Endometrial microvascular endothelial cells (primary cell): ENCODE measurements around the gene NPW. TPM values are rescaled to one million over a fixed set of nuclear protein-coding genes. Genes with fewer than 3 reads are reported as not detected.

ENCODE experiments used
- in situ Hi-C: cut with HindIII; loops from 2 replicates; pipeline ENCODE4 v1.10.0; 2017; ENCODE audit warnings: low sequenced_read_pairs, low pct_unique_long_range_greater_than_20kb; ENCODE audit errors: inconsistent ontology term
- total RNA-seq: library from RNA; depleted of rRNA; stranded (reverse); fragments of >200 nt; gene quantifications from one replicate; pipeline ENCODE4 v1.2.3, GENCODE V29; 2015; ENCODE audit errors: inconsistent ontology term

NPW gene
- total RNA-seq, 1 donor from 2014 or later, result not detected

DNA sequence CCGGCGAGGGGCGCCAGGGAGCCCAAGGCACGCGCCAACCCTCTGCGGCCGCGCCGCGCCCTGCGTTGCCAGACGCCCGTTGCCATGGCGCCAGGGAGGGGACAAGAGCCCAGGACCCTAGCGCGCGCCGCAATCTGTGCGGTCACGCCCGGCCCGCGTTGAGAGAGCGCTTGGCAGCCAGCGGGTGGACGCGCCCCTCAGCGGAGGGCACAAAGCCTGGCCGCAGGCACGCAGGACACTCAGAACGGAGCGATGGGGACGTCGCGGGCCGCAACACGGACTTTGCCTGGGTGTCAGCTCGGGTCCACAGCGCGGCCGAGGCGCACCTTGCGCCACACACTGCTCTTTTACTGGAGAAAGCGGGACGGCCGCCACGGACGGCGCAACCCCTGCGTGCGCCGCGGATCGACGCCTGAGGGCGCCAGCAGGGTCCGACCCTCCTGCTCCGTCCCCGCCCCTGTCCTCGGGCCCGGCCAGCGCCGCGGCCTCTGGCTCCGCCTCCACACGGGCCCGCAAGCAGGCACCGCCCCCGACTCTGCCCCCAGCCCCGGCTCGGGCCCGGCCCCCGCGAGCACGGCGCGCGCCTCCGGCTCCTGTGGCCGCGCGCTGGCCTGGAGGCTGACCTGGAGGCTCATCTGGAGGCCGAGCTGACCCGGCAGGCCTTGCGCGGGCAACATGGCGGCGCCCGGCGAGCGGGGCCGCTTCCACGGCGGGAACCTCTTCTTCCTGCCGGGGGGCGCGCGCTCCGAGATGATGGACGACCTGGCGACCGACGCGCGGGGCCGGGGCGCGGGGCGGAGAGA lies 35.8 kb upstream of the NPW start, which contains the start of gene GFER:
Gene GFER, plus strand, starts transcription at position 650 of the 803 bp plus-strand sequence. Its CDS starts 26 bp downstream, at position 676.
- in situ Hi-C loops, result no loop called here

DNA sequence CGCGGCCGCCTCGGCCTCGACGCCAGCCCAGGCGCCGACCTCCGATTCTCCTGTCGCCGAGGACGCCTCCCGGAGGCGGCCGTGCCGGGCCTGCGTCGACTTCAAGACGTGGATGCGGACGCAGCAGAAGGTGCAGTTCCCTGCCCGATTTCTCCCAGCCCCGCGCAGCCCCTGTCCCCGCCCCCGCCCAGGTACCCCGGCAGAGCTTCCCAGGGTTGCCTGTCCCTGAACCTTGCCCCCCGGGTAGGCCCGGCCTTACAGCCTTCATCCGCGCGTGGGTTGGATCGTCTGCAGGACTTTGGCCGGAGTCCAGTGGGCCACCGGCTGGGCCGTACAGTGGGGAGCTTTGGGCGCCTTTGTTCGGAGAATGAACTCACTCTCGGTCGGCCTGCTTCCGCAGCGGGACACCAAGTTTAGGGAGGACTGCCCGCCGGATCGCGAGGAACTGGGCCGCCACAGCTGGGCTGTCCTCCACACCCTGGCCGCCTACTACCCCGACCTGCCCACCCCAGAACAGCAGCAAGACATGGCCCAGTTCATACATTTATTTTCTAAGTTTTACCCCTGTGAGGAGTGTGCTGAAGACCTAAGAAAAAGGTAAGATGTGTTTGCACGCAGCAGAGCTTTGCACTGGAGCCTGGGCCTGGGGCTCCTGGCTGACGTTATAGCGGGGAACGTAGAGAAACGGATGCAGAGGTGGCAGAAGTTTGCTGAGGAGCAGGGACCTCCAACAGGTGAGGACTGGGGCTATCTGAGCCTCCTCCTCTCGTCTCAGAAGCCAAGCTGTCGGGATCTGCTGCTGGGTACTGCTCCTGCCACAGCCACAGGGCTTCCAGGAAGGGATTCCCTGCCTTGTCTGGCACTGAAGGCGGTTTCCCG lies 35.0 kb upstream of the NPW start:
- in situ Hi-C loops, result no loop called here

DNA sequence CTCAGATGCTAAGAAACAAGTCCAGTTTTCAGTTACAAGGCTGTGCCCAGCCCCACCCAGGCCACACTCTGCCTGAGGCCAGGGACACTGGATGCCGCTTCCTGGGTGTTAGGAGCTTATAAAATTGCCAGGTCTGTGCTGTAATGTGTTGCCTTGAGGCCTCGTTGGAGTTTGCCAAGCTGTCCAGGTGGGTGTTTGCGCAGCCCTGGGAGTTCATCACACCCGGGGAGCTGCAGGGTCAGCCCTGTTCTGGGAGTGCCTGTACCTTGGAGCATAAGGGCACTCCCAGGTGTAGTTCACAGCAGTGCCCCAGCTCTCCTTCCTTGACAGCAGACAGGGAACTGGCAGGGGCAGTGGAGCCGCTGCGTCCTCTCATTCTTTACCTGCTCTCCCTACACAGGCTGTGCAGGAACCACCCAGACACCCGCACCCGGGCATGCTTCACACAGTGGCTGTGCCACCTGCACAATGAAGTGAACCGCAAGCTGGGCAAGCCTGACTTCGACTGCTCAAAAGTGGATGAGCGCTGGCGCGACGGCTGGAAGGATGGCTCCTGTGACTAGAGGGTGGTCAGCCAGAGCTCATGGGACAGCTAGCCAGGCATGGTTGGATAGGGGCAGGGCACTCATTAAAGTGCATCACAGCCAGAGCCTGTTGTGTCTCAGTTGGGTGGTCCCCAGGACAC lies 34.0 kb upstream of the NPW start:
- in situ Hi-C loops, result no loop called here

DNA sequence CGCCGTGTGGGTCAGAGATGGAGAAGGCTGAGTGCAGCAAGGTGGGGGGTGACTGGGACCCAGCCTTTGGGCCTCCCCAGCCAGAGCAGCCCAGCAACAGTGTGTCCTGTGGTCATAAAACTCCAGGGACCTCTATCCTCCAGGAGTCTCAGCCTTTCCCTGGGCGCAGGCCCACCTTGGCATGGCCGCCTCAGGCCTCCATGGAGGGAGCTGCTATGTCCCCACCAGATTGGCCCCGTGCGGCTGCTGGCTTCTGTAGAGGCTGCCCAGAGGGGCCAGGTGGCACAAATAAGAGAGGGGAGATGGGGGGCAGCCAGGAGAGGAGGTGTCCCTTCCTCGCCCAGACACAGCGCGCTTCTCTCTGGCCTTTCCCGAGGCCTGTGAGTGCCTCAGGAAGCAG lies 32.4 kb upstream of the NPW start:
- in situ Hi-C loops, result no loop called here

DNA sequence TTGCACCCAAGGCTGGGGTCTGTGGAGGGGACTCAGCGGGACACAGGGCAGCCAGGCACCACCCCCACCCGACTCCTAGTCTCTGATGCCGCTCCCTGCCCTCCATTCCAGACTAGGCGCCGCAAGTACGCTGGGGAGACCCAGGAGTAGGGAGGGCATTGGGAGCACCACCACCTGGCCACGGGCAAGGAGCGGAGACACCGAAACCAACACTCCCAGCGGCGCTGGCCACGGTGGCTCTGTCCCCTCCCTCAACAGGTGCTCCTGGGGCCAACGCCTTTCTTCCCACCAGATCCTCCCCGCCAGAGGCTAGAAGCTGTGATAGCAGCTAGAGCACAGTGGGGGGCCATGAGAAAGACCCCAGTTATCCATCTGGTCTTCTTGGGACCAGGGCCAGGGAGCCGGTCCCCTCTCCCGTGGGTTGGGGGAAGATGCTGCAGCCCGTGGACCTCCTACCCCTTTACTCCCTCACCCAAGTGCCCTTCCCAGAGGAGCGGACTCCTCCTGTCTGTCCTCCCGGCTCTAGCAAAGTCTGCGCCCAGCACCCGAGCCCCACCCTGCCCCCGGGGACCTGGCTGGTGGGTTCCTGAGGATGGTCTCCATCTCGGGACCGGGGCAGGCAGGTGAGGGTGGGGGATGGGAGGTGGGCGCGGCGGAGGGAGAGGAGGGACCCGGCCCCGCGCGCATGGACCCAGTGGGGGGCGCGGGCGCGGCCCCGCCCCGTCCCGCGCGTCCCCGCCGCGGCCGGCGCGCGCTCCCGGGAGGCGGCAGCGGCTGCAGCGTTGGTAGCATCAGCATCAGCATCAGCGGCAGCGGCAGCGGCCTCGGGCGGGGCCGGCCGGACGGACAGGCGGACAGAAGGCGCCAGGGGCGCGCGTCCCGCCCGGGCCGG lies 30.1 kb upstream of the NPW start, which contains the start of gene SYNGR3:
Gene SYNGR3, plus strand, starts transcription at position 762 of the 892 bp plus-strand sequence. CDS start 133 bp downstream, outside the sequence.
- in situ Hi-C loops, result no loop called here

DNA sequence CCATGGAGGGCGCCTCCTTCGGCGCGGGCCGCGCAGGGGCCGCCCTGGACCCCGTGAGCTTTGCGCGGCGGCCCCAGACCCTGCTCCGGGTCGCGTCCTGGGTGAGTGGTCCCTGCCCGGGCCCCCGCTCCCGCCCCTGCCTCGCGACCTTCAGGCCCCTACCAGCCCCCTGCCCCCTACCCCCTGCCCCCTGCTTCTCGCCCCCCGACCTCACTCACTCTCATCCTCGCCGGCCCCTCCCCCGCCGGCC lies 29.6 kb upstream of the NPW start:
- in situ Hi-C loops, result no loop called here

DNA sequence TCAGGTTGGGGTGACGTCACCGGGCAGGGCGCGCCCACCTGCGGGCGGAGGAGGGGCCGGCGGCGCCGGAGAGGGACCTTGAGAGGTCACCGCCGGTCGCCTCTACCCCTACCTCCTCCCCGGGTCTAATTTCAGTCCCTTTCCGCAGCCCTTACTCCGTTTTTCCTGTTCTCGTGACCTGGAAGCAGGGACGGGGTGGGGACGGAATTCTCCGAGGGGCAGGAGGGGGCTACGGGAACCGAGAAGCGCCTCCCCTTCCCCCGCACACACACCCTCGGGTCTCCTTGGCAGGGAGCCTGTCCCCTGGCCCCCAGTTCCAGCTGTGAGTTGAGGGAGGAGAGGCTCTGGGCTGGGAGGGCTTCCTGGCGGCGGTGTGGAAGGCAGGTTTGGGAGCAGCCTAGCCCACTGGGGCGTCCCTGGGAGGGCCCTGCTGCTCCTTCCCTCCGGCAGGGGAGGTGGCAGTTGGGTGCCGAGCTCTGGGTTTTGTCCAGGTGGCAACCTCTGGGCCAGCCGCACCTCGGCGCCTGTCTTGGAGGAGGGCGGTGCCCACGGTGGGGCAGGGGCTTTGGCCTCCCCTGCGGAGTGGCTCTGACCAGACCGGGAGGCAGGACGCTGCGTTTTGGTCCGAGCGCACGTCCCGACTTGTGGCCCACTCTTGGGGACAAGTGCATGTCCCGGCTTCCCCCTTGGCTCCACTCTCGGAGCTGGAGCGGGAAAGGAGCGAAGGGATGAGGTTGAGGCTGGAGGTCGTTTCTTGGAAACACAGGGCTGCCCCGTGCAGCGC lies 29.0 kb upstream of the NPW start:
- in situ Hi-C loops, result no loop called here

DNA sequence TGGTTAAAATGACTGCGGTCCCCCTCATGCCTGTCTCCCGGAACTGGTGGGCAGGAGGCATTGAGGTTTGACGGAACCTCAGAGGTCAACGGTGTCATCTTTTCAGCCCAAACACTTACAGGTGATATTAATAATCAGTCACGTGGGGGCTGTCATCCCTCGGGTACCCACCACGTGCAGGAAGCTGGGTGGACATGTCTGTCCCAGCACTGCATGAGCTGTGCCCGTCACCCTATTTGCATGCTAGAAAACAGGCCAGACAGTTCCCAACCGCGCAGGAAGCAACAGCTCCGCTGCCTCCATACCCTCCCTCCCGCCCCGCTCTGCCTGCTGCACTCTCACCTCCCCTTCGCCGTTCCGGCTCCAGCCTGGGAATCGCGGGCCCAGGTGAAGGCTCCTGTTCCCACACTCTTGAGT lies 28.4 kb upstream of the NPW start:
- in situ Hi-C loops, result no loop called here

DNA sequence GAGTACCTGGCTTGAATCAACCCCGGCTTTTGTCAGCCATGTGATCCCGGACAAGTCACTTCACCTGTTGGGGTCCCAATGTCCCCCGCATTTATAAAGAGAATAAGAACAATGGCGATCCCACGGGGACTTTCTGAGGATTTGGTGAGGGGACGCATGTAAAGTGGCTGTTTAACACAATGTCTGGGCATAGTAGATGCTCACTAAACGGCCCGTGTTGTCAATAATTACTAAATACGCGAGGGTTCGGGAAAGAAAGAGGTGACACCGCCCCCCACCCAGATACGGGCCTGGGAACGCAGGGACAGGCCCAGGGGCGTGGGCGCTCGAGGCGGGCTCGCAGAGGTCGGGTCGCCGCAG lies 28.0 kb upstream of the NPW start:
- in situ Hi-C loops, result no loop called here

DNA sequence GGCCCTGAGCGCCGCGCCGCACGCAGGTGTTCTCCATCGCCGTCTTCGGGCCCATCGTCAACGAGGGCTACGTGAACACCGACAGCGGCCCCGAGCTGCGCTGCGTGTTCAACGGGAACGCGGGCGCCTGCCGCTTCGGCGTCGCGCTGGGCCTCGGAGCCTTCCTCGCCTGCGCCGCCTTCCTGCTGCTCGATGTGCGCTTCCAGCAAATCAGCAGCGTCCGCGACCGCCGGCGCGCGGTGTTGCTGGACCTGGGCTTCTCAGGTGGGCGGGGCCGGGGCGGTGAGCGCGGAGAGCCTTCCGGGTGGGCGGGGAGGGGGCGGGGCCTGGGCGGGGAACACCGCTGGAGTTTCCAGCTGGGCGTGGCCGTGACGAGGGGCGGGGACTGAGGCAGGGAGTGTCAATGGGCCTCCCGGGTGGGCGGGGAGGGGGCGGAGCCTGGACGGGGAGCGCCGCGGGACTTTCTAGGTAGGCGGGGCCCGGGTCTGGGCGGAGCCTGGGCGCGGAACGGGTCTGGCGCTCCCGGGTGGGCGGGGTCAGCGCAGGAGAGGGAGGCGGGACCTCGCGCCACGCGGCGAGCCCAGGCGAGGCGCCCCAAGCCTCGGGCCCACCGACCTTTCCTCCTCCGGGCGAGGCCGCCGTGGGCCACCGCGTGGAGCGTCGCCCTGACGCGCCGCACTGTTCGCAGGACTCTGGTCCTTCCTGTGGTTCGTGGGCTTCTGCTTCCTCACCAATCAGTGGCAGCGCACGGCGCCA lies 27.5 kb upstream of the NPW start:
- in situ Hi-C loops, result no loop called here

DNA sequence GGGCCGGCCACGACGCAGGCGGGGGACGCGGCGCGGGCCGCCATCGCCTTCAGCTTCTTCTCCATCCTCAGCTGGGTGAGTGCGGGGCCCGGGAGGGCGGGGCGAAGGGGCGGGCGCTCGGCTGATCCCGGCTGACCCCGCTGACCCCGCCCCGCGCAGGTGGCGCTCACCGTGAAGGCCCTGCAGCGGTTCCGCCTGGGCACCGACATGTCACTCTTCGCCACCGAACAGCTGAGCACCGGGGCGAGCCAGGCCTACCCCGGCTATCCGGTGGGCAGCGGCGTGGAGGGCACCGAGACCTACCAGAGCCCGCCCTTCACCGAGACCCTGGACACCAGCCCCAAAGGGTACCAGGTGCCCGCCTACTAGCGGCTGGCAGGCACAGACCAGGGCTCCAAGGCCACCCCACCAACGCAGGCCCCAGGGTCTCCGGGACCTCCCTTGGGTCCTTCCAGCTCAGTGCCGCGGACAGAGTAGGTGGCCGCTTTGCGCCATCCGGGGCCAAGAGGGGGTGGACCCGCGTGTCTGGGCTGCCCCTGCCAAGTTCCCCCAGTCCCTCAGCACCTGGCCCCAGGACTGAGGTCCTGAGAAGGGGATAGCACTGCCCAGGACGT lies 26.8 kb upstream of the NPW start:
- in situ Hi-C loops, result no loop called here

DNA sequence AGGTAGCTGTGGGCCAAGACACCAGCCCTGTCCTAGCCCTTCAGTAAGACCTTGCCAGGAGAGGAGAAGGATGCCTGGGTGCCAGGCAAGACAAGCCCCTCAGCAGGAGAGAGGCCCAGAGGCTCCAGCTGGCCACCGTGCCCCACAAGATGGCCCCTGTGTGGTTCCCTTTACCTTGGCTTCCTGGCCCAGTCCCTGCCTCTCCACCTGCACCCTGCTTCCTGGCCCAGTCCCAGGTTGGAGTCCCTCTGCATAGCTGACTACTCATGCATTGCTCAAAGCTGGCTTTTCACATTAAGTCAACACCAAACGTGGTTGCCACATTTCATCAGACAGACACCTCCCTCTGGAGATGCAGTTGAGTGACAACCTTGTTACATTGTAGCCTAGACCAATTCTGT lies 25.9 kb upstream of the NPW start:
- in situ Hi-C loops, result no loop called here

DNA sequence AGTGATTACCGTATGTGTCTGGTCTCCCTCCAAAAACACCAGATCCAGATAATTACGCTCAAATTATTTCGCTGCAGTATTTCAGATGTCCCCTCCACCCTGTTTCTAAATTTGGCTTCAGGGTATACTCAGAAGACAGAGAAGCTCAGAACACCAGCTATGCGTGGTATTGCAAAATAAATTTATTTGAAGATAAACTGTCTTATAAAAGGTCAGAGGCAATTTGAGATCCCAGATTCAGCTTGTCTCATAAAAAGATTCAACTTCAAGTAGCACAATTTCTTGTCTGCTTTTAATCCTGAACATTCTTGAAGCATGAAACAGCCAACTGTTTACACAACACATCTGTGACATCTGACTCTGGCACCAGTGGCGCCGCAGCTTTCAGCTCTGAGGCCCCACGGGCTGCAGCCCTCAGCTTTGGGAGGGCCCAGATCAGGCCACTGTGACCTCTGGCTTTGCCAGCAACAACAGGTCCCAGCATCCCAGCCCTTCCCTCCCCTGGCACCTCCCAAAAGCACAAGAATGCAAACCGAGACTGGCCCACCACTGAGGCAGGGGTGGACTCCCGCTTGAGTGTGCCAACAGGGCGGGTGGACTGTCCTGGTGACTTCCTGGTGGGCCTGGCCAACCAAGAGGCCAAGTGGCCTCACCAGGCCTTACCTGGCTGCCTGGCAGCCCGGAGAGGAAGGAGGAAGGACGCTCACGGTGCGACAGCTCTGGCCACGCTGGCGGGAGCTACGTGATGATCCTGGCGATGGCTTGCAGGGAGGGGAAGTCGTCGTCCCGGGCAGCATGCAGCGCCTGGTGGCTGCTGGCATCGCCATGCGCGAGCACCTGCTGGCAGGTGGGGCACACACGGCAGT lies 21.9 kb upstream of the NPW start:
- in situ Hi-C loops, result no loop called here

DNA sequence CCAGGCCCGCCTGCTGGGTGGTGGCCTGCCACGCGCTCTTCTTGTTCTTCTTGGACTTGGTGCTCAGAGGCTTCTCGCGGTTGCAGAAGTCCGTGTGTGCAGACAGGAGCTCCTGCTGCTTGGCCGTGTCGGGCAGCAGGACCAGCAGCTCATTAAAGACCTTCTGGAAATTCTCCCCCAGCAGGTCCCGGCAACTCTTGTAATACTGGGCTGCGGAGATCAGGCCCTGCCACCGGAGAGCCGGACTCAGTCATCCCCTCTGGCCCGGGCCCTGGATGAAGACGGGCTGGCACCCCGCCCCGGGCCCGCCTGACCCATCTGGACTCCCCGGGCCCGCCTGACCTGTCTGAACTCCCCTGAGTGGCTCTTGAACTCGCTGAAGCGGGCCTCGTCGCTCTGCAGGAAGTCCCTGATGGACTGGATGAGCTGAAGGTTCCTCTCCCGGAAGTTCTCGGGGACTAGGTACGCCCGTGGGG lies 21.2 kb upstream of the NPW start:
- in situ Hi-C loops, result no loop called here

DNA sequence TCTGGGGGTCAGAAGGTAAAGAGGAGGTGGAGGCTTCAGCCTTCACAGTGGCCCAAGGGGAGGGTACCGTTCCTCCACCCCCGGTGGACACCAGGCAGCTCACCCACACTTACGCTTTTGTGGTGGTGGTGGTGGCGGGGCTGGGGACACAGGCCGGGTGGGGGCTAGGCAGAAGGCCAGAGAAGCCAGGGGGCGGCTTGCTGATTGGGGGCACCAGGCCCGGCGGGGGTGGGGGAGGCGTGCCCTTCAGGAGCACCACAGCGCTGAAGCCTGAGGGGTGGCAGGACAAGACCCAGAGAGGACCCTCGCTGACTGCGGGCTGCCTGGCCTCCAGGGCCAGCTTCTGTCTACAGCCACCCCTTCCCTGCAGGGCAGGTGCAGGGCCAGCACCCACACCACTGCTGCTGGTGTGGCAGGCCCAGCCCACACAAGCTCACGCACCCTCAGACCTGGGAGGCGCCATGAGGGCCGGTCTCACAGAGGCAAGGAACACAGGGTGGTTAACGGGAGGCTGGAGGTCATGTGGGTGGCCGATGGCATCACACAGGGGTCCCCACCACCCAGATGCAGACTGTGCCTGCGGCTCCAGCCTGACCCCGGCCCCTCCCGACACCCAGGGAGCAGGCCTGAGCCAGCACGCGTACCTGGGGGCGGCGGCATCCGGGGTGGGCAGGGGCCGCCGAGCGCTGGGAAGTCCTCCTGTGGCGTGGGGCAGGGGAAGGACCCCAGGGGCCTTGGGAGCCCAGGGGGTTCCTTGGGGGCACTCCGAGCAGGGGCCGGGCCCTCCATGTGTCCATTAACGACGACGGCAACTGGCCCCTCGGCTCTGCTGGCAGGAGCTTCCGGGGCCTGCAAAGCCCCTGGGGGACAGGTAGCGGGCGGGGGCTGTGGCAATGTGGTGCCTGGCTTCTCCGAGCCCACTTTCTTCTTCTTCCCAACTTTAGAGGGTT lies 20.5 kb upstream of the NPW start:
- in situ Hi-C loops, result no loop called here
